Transverse colon (tissue), 4 donors: ENCODE measurements around the gene MASP1.

Experiments used
- POLR2A ChIP-seq: fragments of 450-650 bp; IDR thresholded peaks from one replicate; pipeline ENCODE4 v1.6.1; 2016; ENCODE audit warnings: antibody characterized with exemption, mild to moderate bottlenecking, moderate library complexity
- POLR2AphosphoS5 ChIP-seq, 3 donors: sonication (generic); formaldehyde crosslinking; IDR thresholded peaks; one replicate each; pipeline ENCODE4 v1.6.1; 2016; ENCODE audit warnings: antibody characterized with exemption in 3 of 3
- TF ChIP-seq, protein P1 (sequence below), 5 experiments: fragments of 200-600 bp in 3 of 5; fragments of 450-650 bp in 2 of 5; sonication (generic) in 3 of 5; IDR thresholded peaks; 1 replicate in 2 of 5; 2 replicates in 3 of 5; pipeline ENCODE4 v1.5.1; 2016 to 2017; ENCODE audit warnings: antibody characterized with exemption in 5 of 5, inconsistent platforms in 3 of 5, mild to moderate bottlenecking in 2 of 5, moderate library complexity in 1 of 5

GRCh38 chr3:187215460-187215859 lies 76.1 kb downstream of the MASP1 start:
- TF ChIP-seq, protein P1, sequence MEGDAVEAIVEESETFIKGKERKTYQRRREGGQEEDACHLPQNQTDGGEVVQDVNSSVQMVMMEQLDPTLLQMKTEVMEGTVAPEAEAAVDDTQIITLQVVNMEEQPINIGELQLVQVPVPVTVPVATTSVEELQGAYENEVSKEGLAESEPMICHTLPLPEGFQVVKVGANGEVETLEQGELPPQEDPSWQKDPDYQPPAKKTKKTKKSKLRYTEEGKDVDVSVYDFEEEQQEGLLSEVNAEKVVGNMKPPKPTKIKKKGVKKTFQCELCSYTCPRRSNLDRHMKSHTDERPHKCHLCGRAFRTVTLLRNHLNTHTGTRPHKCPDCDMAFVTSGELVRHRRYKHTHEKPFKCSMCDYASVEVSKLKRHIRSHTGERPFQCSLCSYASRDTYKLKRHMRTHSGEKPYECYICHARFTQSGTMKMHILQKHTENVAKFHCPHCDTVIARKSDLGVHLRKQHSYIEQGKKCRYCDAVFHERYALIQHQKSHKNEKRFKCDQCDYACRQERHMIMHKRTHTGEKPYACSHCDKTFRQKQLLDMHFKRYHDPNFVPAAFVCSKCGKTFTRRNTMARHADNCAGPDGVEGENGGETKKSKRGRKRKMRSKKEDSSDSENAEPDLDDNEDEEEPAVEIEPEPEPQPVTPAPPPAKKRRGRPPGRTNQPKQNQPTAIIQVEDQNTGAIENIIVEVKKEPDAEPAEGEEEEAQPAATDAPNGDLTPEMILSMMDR (IDR thresholded peaks at IDR 0.05) = no peak
- no peak for TF ChIP-seq POLR2A
- no peak for TF ChIP-seq POLR2AphosphoS5 (IDR thresholded peaks at IDR 0.05)
